Left lung (tissue), 10 donors: ENCODE measurements around the gene NFILZ. TPM values are rescaled to one million over a fixed set of nuclear protein-coding genes. Genes with fewer than 3 reads are reported as not detected.

Experiments used
- ATAC-seq: fragments of 200-7000 bp; cut with Tn5 transposase; one replicate; pipeline ENCODE4 v1.9.1; 2020; ENCODE audit warnings: moderate library complexity
- DNase-seq, 4 donors: peaks; one replicate each; pipeline ENCODE4 v3.0.0-alpha.2; 2013 to 2020
- H3K27ac ChIP-seq, 2 donors: fragments of 200-600 bp; sonication (generic) in 1 of 2; one replicate each; pipeline versions ENCODE4 v1.5.0 to v1.8.0; 2020 to 2021
- H3K27me3 ChIP-seq, 2 donors: fragments of 200-600 bp; sonication (generic) in 1 of 2; one replicate each; pipeline versions ENCODE4 v1.5.0 to v1.8.0; 2020 to 2021
- H3K36me3 ChIP-seq, 2 donors: fragments of 200-600 bp; sonication (generic) in 1 of 2; one replicate each; pipeline versions ENCODE4 v1.5.0 to v1.8.0; 2020 to 2021
- H3K4me1 ChIP-seq, 2 donors: fragments of 200-600 bp; one replicate each; pipeline ENCODE4 v1.8.0; 2021
- H3K4me3 ChIP-seq, 2 donors: fragments of 200-600 bp; sonication (generic) in 1 of 2; one replicate each; pipeline versions ENCODE4 v1.5.0 to v1.8.0; 2020 to 2021; ENCODE audit warnings: mild to moderate bottlenecking in 1 of 2
- H3K9me3 ChIP-seq, 2 donors: fragments of 200-600 bp; sonication (generic) in 1 of 2; one replicate each; pipeline versions ENCODE4 v1.5.0 to v1.8.0; 2020 to 2021
- CTCF ChIP-seq, 2 donors: fragments of 200-600 bp; sonication (generic) in 1 of 2; IDR thresholded peaks; one replicate each; pipeline versions ENCODE4 v1.5.0 to v1.8.0; 2021; ENCODE audit warnings: antibody characterized with exemption in 2 of 2
- intact Hi-C, 2 donors: fragments of 100-400 bp; cut with DNase I; formaldehyde crosslinking; loops; one replicate each; pipeline versions ENCODE4 v1.11.2 to v1.14.2; 2022
- polyA plus RNA-seq, 6 donors: library from polyadenylated mRNA; unstranded; fragments of 120-200 nt; gene quantifications; one replicate each; pipeline ENCODE4 v1.2.1, GENCODE V29; 2013; ENCODE audit not compliant: insufficient read length in 6 of 6
- total RNA-seq, 2 donors: library from RNA; stranded (reverse); fragmentation: NEBNext Ultra II Directional; extraction: Animal tissue kit (Norgen Biotek cat#: 25700); gene quantifications; one replicate each; pipeline ENCODE4 v1.2.1, GENCODE V29; 2021
- donor health status: DM: no; HTN: yes; CAD: no.
- donor health status: DM: no; HTN: no; CAD: no.

Gene NFILZ
- total and polyA plus RNA-seq, 8 donors, result not detected

DNA sequence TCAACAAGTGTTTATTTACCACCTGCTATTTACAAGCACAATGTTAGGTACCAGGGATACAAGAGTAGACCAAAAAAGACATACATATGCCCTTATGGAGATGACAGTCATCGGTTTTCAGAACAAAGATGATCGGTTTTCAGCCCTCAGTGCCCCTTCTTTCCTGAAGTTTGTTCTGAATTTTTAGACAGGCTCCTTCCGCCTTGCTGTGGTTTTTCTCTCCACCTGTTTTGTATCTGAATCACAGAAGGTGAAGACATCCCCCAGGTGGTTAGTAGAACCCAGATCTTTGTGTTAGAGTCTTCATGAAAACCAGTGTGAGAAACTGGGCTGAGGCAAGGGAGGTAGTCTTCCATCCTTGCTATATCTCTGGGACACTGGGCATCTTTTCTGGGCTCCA is 44.6 kb downstream of the NFILZ start:
- Histone ChIP-seq H3K36me3 (no peaks in the 10 kb centered on the region), H3K4me1 (peaks cover 0 to 9% of the 10 kb centered on the region in 2 donors), H3K9me3 (no peaks in the 10 kb centered on the region), H3K4me3 (no peak overlapping the region), H3K27ac (no peak overlapping the region), H3K27me3 (no peaks in the 10 kb centered on the region)
- ATAC-seq, result no peak
- TF ChIP-seq CTCF (IDR thresholded peaks at IDR 0.05), result no peak
- no peak for DNase-seq
- intact Hi-C loops, result no loop called here

- no peak for ATAC-seq
- TF ChIP-seq CTCF (IDR thresholded peaks at IDR 0.05), result no peak
- intact Hi-C loops, result no loop called here
- no peak overlapping the region for H3K4me3 ChIP-seq
- no peak for DNase-seq
- no peaks in the 10 kb centered on the region for H3K36me3 ChIP-seq
- no peaks in the 10 kb centered on the region for H3K27me3 ChIP-seq
- H3K4me1 ChIP-seq, result no peaks in the 10 kb centered on the region
- no peak overlapping the region for H3K27ac ChIP-seq
- H3K9me3 ChIP-seq, result no peaks in the 10 kb centered on the region
These were observed 47.9 kb downstream of the NFILZ start for GRCh38 chr19:8678244-8678807.

Other genes starting within 250 kb of the NFILZ start
- gene RAB11B, start 240.3 kb upstream of the NFILZ start, total RNA-seq, result 100 to 1,000 TPM in 1 of 2 donors, 10 to 100 TPM in 1; 91.6 to 116 TPM
- gene RAB11B, start 240.3 kb upstream of the NFILZ start, polyA plus RNA-seq, result 100 to 1,000 TPM; 123 to 137 (median 130) TPM
- 10 to 100 TPM; 46.5 to 54.6 TPM for gene MARCHF2, start 217.3 kb upstream of the NFILZ start, total RNA-seq
- 10 to 100 TPM in 5 of 6 donors, 1 to 10 TPM in 1; 9.1 to 12.8 (median 12.1) TPM for gene MARCHF2, start 217.3 kb upstream of the NFILZ start, polyA plus RNA-seq
- 100 to 1,000 TPM; 121 to 163 TPM for gene HNRNPM, start 185.7 kb upstream of the NFILZ start, total RNA-seq
- gene HNRNPM, start 185.7 kb upstream of the NFILZ start, polyA plus RNA-seq, result 100 to 1,000 TPM; 289 to 382 (median 340) TPM
- gene PRAM1, start 128.0 kb upstream of the NFILZ start, total RNA-seq, result 10 to 100 TPM; 10.7 to 26.8 TPM
- gene PRAM1, start 128.0 kb upstream of the NFILZ start, polyA plus RNA-seq, result 1 to 10 TPM; 2.5 to 4.2 (median 3.2) TPM
- 10 to 100 TPM; 15.4 to 19.2 TPM for gene ZNF414, start 116.5 kb upstream of the NFILZ start, total RNA-seq
- gene ZNF414, start 116.5 kb upstream of the NFILZ start, polyA plus RNA-seq, result 10 to 100 TPM; 17.0 to 32.4 (median 18.6) TPM
- gene MYO1F, start 53.2 kb upstream of the NFILZ start, total RNA-seq, result 100 to 1,000 TPM in 1 of 2 donors, 10 to 100 TPM in 1; 42.6 to 161 TPM
- gene MYO1F, start 53.2 kb upstream of the NFILZ start, polyA plus RNA-seq, result 10 to 100 TPM; 11.3 to 15.8 (median 13.2) TPM
- gene ADAMTS10, start 19.9 kb upstream of the NFILZ start, total RNA-seq, result 10 to 100 TPM; 18.5 to 23.9 TPM
- 10 to 100 TPM; 47.2 to 72.2 (median 62.4) TPM for gene ADAMTS10, start 19.9 kb upstream of the NFILZ start, polyA plus RNA-seq
- not detected for gene ACTL9, start 68.2 kb downstream of the NFILZ start, total RNA-seq
- gene ACTL9, start 68.2 kb downstream of the NFILZ start, polyA plus RNA-seq, result not detected
- not detected for gene OR2Z1, start 91.0 kb downstream of the NFILZ start, total RNA-seq
- gene OR2Z1, start 91.0 kb downstream of the NFILZ start, polyA plus RNA-seq, result not detected
- 10 to 100 TPM; 20.8 to 22.2 TPM for gene ZNF558, start 201.7 kb downstream of the NFILZ start, total RNA-seq
- 10 to 100 TPM; 40.9 to 54.0 (median 45.6) TPM for gene ZNF558, start 201.7 kb downstream of the NFILZ start, polyA plus RNA-seq
- gene MBD3L1, start 201.7 kb downstream of the NFILZ start, total RNA-seq, result not detected
- not detected for gene MBD3L1, start 201.7 kb downstream of the NFILZ start, polyA plus RNA-seq